Gastrocnemius medialis (tissue), 4 donors: ENCODE results near the gene HOXB6. TPM values are rescaled to one million over a fixed set of nuclear protein-coding genes. Genes with fewer than 3 reads are reported as not detected.
A peak's percentile ranks its signal among the peaks of the same experiment; 100 is the strongest.

Source experiments
- ATAC-seq, 2 donors: fragments of 150-250 bp; one replicate each; pipeline ENCODE4 v1.9.1; 2016
- DNase-seq, 2 donors: peaks; one replicate each; pipeline ENCODE4 v3.0.0-alpha.2; 2019
- H3K27ac ChIP-seq, 4 donors: fragments of 200-600 bp; sonication (generic); 1 replicate in 1 of 4; 2 replicates in 3 of 4; pipeline ENCODE4 v1.5.1; 2016 to 2018; ENCODE audit warnings: mild to moderate bottlenecking in 2 of 4, moderate library complexity in 1 of 4
- H3K27me3 ChIP-seq, 3 donors: fragments of 200-600 bp; sonication (generic) in 2 of 3; 1 replicate in 1 of 3; 2 replicates in 2 of 3; pipeline versions ENCODE4 v1.5.1 to v1.6.0; 2016 to 2019; ENCODE audit warnings: mild to moderate bottlenecking in 1 of 3, moderate library complexity in 1 of 3
- H3K36me3 ChIP-seq, 2 donors: fragments of 200-600 bp; sonication (generic) in 1 of 2; one replicate each; pipeline ENCODE4 v1.5.1; 2017 to 2018
- H3K4me1 ChIP-seq, 2 donors: fragments of 200-600 bp; sonication (generic) in 1 of 2; one replicate each; pipeline ENCODE4 v1.5.1; 2016 to 2017; ENCODE audit warnings: mild to moderate bottlenecking in 2 of 2
- H3K4me3 ChIP-seq, 4 donors: fragments of 200-600 bp; sonication (generic) in 3 of 4; 1 replicate in 1 of 4; 2 replicates in 3 of 4; pipeline ENCODE4 v1.5.1; 2016 to 2019; ENCODE audit warnings: mild to moderate bottlenecking in 2 of 4
- H3K9me3 ChIP-seq, 3 donors: fragments of 200-600 bp; sonication (generic) in 2 of 3; 1 replicate in 1 of 3; 2 replicates in 2 of 3; pipeline ENCODE4 v1.5.1; 2016 to 2019
- POLR2A ChIP-seq, 2 donors: fragments of 450-650 bp; IDR thresholded peaks; one replicate each; pipeline ENCODE4 v1.6.1; 2017; ENCODE audit warnings: antibody characterized with exemption in 2 of 2, mild to moderate bottlenecking in 2 of 2, moderate library complexity in 2 of 2
- in situ Hi-C, 4 donors: fragments of 200-750 bp; cut with MboI; loops; one replicate each; pipeline versions ENCODE4 v1.15.0 to v1.8.0; 2017; ENCODE audit warnings: low sequenced_read_pairs in 4 of 4
- intact Hi-C: fragments of 100-400 bp; cut with DNase I; formaldehyde crosslinking; loops from one replicate; pipeline ENCODE4 v1.15.1; 2023; ENCODE audit warnings: low total_unique reads
- total RNA-seq, 4 donors: library from RNA; depleted of rRNA; stranded (reverse); fragments of >200 nt; gene quantifications; one replicate each; pipeline versions ENCODE4 v1.1.0 to v1.2.3, GENCODE V29; 2016
- TF ChIP-seq, protein P1 (sequence below), 5 experiments: fragments of 450-650 bp in 3 of 5; fragments of 200-600 bp in 2 of 5; sonication (generic) in 2 of 5; IDR thresholded peaks in 4 of 5; conservative IDR thresholded peaks in 1 of 5; 1 replicate in 4 of 5; 2 replicates in 1 of 5; pipeline ENCODE4 v1.5.1; 2016 to 2019; ENCODE audit warnings: antibody characterized with exemption in 5 of 5, mild to moderate bottlenecking in 3 of 5, moderate library complexity in 3 of 5

HOXB6 gene
- total RNA-seq, 4 donors from 2014 or later = 0.55 to 3.0 (median 1.3) TPM

DNA sequence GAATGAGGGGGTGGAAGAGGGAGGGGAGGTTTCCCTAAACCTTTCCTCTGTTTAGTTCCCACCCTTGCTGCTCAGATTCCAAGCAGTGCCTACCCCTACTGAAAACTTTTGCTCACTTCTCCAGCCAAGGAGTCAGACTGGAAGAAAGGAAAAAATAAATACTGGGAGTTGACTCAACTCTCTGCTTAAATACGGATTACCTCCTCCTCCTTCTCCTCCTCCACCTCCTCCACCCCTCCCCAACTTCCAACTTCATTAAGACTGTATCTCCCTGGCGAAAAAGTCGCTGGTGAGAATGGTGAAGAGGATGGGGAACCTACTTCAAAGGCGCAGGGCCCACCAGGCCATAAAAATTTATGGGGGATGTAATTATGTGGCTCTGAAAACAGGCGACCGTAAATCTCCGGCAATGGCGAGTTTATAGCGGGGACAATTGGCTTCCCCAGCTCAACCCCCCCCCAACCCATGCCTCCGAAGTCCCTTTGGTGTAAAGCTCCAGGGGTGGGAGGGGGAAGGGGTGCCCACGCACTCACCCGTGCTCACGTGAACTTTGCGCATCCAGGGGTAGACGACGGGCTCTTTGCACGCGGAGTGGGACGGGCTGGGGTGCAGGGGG, 27.3 kb downstream of the HOXB6 start:
- no peak for ATAC-seq
- intact Hi-C loops = no loop called here
- no peaks in the 10 kb centered on the region for H3K9me3 ChIP-seq
- TF ChIP-seq POLR2A (IDR thresholded peaks at IDR 0.05) = no peak
- TF ChIP-seq, protein P1, sequence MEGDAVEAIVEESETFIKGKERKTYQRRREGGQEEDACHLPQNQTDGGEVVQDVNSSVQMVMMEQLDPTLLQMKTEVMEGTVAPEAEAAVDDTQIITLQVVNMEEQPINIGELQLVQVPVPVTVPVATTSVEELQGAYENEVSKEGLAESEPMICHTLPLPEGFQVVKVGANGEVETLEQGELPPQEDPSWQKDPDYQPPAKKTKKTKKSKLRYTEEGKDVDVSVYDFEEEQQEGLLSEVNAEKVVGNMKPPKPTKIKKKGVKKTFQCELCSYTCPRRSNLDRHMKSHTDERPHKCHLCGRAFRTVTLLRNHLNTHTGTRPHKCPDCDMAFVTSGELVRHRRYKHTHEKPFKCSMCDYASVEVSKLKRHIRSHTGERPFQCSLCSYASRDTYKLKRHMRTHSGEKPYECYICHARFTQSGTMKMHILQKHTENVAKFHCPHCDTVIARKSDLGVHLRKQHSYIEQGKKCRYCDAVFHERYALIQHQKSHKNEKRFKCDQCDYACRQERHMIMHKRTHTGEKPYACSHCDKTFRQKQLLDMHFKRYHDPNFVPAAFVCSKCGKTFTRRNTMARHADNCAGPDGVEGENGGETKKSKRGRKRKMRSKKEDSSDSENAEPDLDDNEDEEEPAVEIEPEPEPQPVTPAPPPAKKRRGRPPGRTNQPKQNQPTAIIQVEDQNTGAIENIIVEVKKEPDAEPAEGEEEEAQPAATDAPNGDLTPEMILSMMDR (IDR thresholded peaks at IDR 0.05 in 4 of 5, conservative IDR thresholded peaks at IDR 0.05 in 1 of 5) = no peak
- H3K27me3 ChIP-seq = peaks cover 27 to 77% (median 73%) of the 10 kb centered on the region in 3 donors
- H3K4me1 ChIP-seq = peaks cover 5% of the 10 kb centered on the region in 2 donors
- DNase-seq = no peak
- peak overlapping the region in 3 of 4 donors; percentile 72 to 83 (median 79) for H3K27ac ChIP-seq
- H3K36me3 ChIP-seq = no peaks in the 10 kb centered on the region
- peak overlapping the region; percentile 53 to 67 (median 62) for H3K4me3 ChIP-seq
- in situ Hi-C loops = no loop called here

DNA sequence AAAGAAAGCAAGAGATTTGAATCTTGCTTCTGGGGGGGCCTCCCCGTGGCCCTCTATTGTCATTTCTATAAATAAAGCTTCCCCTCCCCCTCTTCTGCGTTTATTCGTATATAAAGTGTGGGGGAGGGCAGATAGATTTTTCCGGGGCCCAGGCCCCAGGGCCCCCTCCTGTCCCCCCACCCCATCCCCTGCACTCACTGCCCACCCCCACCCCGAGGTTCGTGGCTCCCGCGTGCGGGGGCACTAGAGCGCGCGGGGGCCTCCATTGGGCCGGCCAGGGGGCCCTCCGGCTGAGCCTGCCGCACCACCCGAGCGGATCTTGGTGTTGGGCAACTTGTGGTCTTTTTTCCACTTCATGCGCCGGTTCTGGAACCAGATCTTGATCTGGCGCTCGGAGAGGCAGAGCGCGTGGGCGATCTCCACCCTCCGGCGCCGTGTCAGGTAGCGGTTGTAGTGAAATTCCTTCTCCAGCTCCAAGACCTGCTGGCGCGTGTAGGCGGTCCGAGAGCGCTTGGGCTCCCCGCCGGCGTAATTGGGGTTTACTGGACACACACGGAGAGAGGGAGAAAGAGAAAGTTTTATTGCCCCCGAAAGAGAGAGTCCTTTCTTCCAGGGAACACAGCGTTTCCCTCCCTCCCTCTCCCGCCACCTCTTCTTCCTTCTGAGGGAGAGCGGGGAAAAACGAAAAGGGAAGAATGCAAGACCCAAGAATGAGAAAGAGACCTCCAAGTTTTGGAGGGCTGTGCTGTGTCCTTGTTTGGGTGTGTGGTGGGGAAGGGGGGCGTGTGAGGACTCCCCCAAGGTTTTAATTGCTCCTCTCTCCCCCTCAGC, 28.1 kb downstream of the HOXB6 start:
- H3K36me3 ChIP-seq = no peaks in the 10 kb centered on the region
- H3K27ac ChIP-seq = peak overlapping the region; percentile 40 to 83 (median 76)
- in situ Hi-C loops = no loop called here
- H3K27me3 ChIP-seq = peaks cover 31 to 71% (median 67%) of the 10 kb centered on the region in 3 donors
- intact Hi-C loops = no loop called here
- peaks cover 5 to 10% of the 10 kb centered on the region in 2 donors for H3K4me1 ChIP-seq
- ATAC-seq = no peak
- H3K9me3 ChIP-seq = no peaks in the 10 kb centered on the region
- H3K4me3 ChIP-seq = peak overlapping the region; percentile 53 to 67 (median 62)
- no peak for DNase-seq
- TF ChIP-seq, protein P1 (IDR thresholded peaks at IDR 0.05 in 4 of 5, conservative IDR thresholded peaks at IDR 0.05 in 1 of 5) = no peak
- no peak for TF ChIP-seq POLR2A (IDR thresholded peaks at IDR 0.05)

DNA sequence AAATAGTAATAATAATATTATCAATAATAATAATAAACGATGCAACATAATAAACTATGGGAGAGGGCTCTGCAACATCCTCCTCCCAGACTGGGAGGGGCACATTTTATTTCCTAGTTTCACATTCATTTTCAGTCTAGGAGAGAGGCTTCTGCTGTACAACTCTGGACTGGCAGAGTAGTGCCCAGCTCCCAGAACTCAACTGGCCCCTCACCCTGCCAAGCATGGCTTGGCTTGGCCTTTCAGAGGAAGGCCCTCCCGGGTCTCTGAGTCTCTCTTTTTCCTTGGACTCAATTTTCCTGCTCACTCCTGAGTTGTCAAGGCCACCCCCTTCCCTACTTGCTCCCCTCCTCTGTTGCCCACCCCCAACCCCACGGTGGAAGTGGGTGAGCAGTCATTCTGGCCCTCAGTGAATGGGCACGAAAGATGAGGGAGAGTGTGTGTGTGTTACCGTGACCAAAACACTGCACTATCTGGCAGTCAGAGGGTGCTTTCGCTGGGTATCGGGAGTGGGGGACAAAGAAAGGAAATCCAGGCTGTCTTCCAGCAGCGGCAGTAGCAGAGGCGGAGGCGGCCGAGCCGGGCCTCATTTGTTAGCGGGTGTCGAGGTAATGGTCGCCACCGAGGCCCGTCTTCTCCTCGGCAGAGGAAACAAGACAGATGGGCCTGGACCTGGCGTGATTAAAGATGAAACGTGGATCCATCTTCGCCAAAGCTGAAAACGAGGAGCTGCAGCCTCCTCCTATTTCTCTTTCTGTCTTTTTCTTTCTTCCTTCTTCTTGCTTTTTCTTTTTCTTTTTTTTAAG, 28.9 kb downstream of the HOXB6 start:
- TF ChIP-seq, protein P1 (IDR thresholded peaks at IDR 0.05 in 4 of 5, conservative IDR thresholded peaks at IDR 0.05 in 1 of 5) = no peak
- no peak for TF ChIP-seq POLR2A (IDR thresholded peaks at IDR 0.05)
- ATAC-seq (no peak), DNase-seq (no peak)
- in situ Hi-C loops (no loop called here), intact Hi-C loops (no loop called here)
- Histone ChIP-seq H3K4me1 (peaks cover 5 to 11% of the 10 kb centered on the region in 2 donors), H3K27me3 (peaks cover 30 to 64% (median 62%) of the 10 kb centered on the region in 3 donors), H3K36me3 (no peaks in the 10 kb centered on the region), H3K4me3 (peak overlapping the region in 3 of 4 donors; percentile 60 to 67 (median 65)), H3K9me3 (no peaks in the 10 kb centered on the region), H3K27ac (peak overlapping the region; percentile 40 to 83 (median 76))

DNA sequence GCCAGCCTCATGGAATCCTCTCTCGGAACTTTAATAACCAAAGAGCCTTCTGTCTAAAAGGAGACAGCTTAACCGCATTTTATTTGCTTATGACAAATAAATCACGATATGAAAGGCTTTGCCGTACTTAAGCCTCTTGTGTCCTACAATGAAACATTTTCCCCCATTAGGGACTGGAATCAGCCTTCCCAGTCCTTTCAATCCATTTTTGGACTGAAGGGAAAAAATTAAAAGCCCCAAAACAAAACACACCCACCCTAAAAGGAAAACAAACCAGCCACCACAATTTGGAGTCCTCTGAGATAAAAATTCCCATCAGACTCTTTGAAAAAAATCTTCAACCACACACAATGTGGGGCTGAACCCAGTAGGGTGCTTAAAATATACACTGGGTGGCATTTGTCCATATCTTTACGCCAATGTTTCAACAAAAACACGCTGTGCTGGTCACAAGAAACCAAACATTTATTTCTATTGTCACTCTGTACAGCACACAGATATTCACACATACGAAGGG, 29.7 kb downstream of the HOXB6 start:
- in situ Hi-C loops = no loop called here
- intact Hi-C loops = no loop called here
- Histone ChIP-seq H3K27me3 (peaks cover 32 to 62% (median 56%) of the 10 kb centered on the region in 3 donors), H3K36me3 (no peaks in the 10 kb centered on the region), H3K27ac (peak overlapping the region in 1 of 4 donors; percentile 79), H3K4me3 (no peak overlapping the region), H3K4me1 (peaks cover 5 to 11% of the 10 kb centered on the region in 2 donors), H3K9me3 (no peaks in the 10 kb centered on the region)
- ATAC-seq = no peak
- DNase-seq = no peak
- no peak for TF ChIP-seq POLR2A (IDR thresholded peaks at IDR 0.05)
- TF ChIP-seq, protein P1 (IDR thresholded peaks at IDR 0.05 in 4 of 5, conservative IDR thresholded peaks at IDR 0.05 in 1 of 5) = no peak
